H1 (cell line): ENCODE measurements around the gene GRIK1. TPM values are rescaled to one million over a fixed set of nuclear protein-coding genes. Genes with fewer than 3 reads are reported as not detected.

Source experiments
- CTCF ChIA-PET: fragments of 300-600 bp; sonication (Branson Sonifier 250); formaldehyde crosslinking; loops from one replicate; lab custom pipeline; 2021; ENCODE audit not compliant: partially characterized antibody; lab: Charles Lee
- POLR2A ChIA-PET: fragments of 300-600 bp; sonication (Branson Sonifier 250); formaldehyde crosslinking; loops from one replicate; lab custom pipeline; 2021; ENCODE audit warnings: inconsistent platforms; ENCODE audit not compliant: partially characterized antibody; lab: Charles Lee
- DNase-seq, 2 experiments: peaks; one replicate each; pipeline versions ENCODE4 v3.0.0 to v3.0.0-alpha.2; 2010 to 2022; ENCODE audit warnings: low spot score in 2 of 2, low read depth in 1 of 2, mixed read lengths in 1 of 2
- FAIRE-seq: peaks from 2 replicates; lab custom pipeline; 2011; peaks lifted over from hg19 to GRCh38; lab: Jason Lieb, UNC
- H2AFZ ChIP-seq: 2 replicates; pipeline ENCODE4 v1.8.1; 2012; ENCODE audit warnings: low read length, inconsistent platforms
- H2AK5ac ChIP-seq: 2 replicates; pipeline ENCODE4 v1.6.1; 2013; ENCODE audit warnings: low read depth, low read length
- H2BK120ac ChIP-seq: replicated peaks from 2 replicates; pipeline ENCODE3; 2013; ENCODE audit warnings: low read depth, low read length, inconsistent platforms
- H2BK12ac ChIP-seq: 2 replicates; pipeline ENCODE4 v1.6.1; 2013; ENCODE audit warnings: low read depth, low read length
- H2BK15ac ChIP-seq: 2 replicates; pipeline ENCODE4 v1.6.1; 2013; ENCODE audit warnings: low read length
- H2BK20ac ChIP-seq: 2 replicates; pipeline ENCODE4 v1.6.1; 2013; ENCODE audit warnings: low read length
- H2BK5ac ChIP-seq: 2 replicates; pipeline ENCODE4 v1.6.1; 2013; ENCODE audit warnings: low read depth, low read length
- H3K14ac ChIP-seq: 2 replicates; pipeline ENCODE4 v1.6.1; 2013; ENCODE audit warnings: inconsistent platforms; ENCODE audit not compliant: insufficient read length
- H3K18ac ChIP-seq: 2 replicates; pipeline ENCODE4 v1.6.1; 2013; ENCODE audit warnings: low read length; ENCODE audit errors: extremely low read depth
- H3K23ac ChIP-seq: 2 replicates; pipeline ENCODE4 v1.6.1; 2013; ENCODE audit warnings: inconsistent platforms; ENCODE audit not compliant: insufficient read length
- H3K23me2 ChIP-seq: 2 replicates; pipeline ENCODE4 v1.6.1; 2013; ENCODE audit warnings: low read depth, low read length
- H3K27ac ChIP-seq: 2 replicates; pipeline ENCODE4 v1.6.1; 2011; ENCODE audit warnings: low read depth, low read length, inconsistent platforms
- H3K27me3 ChIP-seq, 4 experiments: replicated peaks in 1 of 4; 1 replicate in 1 of 4; 2 replicates in 3 of 4; pipeline versions ENCODE4 v1.6.1 to v1.8.1; 2011 to 2013; ENCODE audit warnings: low read length in 3 of 4, mild to moderate bottlenecking in 3 of 4, inconsistent platforms in 2 of 4, mixed read lengths in 2 of 4, moderate library complexity in 1 of 4; ENCODE audit not compliant: control insufficient read depth in 3 of 4, insufficient read depth in 3 of 4; ENCODE audit errors: extremely low read depth in 1 of 4
- H3K36me3 ChIP-seq, 4 experiments: 2 replicates each; pipeline versions ENCODE4 v1.6.1 to v1.8.1; 2011 to 2013; ENCODE audit warnings: mild to moderate bottlenecking in 4 of 4, low read length in 3 of 4, moderate library complexity in 2 of 4, control low read depth in 1 of 4, inconsistent platforms in 1 of 4; ENCODE audit not compliant: insufficient read depth in 4 of 4, control insufficient read depth in 2 of 4
- H3K4ac ChIP-seq: replicated peaks from 2 replicates; pipeline ENCODE3; 2013; ENCODE audit warnings: low read length, low read depth, mixed read lengths, inconsistent platforms; ENCODE audit not compliant: insufficient read length
- H3K4me1 ChIP-seq, 4 experiments: replicated peaks in 1 of 4; 1 replicate in 1 of 4; 2 replicates in 3 of 4; pipeline versions ENCODE4 v1.6.1 to v1.8.1; 2011 to 2013; ENCODE audit warnings: low read length in 3 of 4, inconsistent platforms in 2 of 4, mixed read lengths in 1 of 4; ENCODE audit not compliant: insufficient read depth in 4 of 4, control insufficient read depth in 3 of 4
- H3K4me2 ChIP-seq, 2 experiments: 2 replicates each; pipeline versions ENCODE4 v1.6.1 to v1.8.1; 2011 to 2013; ENCODE audit warnings: low read depth in 2 of 2, low read length in 2 of 2, control low read depth in 1 of 2, inconsistent platforms in 1 of 2, mild to moderate bottlenecking in 1 of 2; ENCODE audit not compliant: insufficient read depth in 1 of 2
- H3K4me3 ChIP-seq, 4 experiments: fragments of 200-600, 300-600 bp in 1 of 4; sonication (generic), shearing (Covaris generic), sonication (Bioruptor Twin) in 1 of 4; 2 replicates each; pipeline versions ENCODE4 v1.5.1 to v1.8.1; 2011 to 2016; ENCODE audit warnings: low read length in 4 of 4, low read depth in 3 of 4, control low read depth in 2 of 4, inconsistent platforms in 2 of 4, mild to moderate bottlenecking in 2 of 4, mixed read lengths in 1 of 4, moderate library complexity in 1 of 4; ENCODE audit not compliant: insufficient read depth in 2 of 4; ENCODE audit errors: extremely low read depth in 1 of 4
- H3K56ac ChIP-seq: replicated peaks from 2 replicates; pipeline ENCODE3; 2013; ENCODE audit warnings: low read depth, mild to moderate bottlenecking, mixed read lengths, low read length, inconsistent platforms; ENCODE audit not compliant: insufficient read length
- H3K79me1 ChIP-seq: 2 replicates; pipeline ENCODE4 v1.6.1; 2013; ENCODE audit warnings: low read depth, low read length, control low read depth
- H3K79me2 ChIP-seq, 2 experiments: 2 replicates each; pipeline versions ENCODE4 v1.6.1 to v1.8.1; 2012 to 2013; ENCODE audit warnings: low read length in 2 of 2, mild to moderate bottlenecking in 2 of 2, inconsistent platforms in 1 of 2; ENCODE audit not compliant: insufficient read depth in 2 of 2, control insufficient read depth in 1 of 2
- H3K9ac ChIP-seq, 4 experiments: replicated peaks in 1 of 4; 1 replicate in 1 of 4; 2 replicates in 3 of 4; pipeline versions ENCODE4 v1.6.1 to v1.8.1; 2011 to 2013; ENCODE audit warnings: low read depth in 3 of 4, low read length in 3 of 4, control low read depth in 2 of 4, mild to moderate bottlenecking in 2 of 4, moderate library complexity in 2 of 4, inconsistent platforms in 1 of 4; ENCODE audit errors: extremely low read depth in 1 of 4
- H3K9me3 ChIP-seq, 2 experiments: 2 replicates each; pipeline versions ENCODE4 v1.6.1 to v1.8.1; 2012 to 2013; ENCODE audit warnings: mild to moderate bottlenecking in 2 of 2, moderate library complexity in 2 of 2, control low read depth in 1 of 2, inconsistent platforms in 1 of 2, low read depth in 1 of 2, low read length in 1 of 2, mixed read lengths in 1 of 2; ENCODE audit not compliant: insufficient read depth in 2 of 2
- H4K20me1 ChIP-seq, 2 experiments: replicated peaks in 1 of 2; 2 replicates each; pipeline versions ENCODE3 to v1.8.1; 2011 to 2013; ENCODE audit warnings: inconsistent platforms in 2 of 2, low read length in 2 of 2, mild to moderate bottlenecking in 1 of 2; ENCODE audit not compliant: insufficient read depth in 2 of 2, control insufficient read depth in 1 of 2
- H4K5ac ChIP-seq: 2 replicates; pipeline ENCODE4 v1.6.1; 2013; ENCODE audit warnings: low read length, low read depth, mixed read lengths, inconsistent platforms; ENCODE audit not compliant: insufficient read length
- H4K8ac ChIP-seq: 2 replicates; pipeline ENCODE4 v1.8.0; 2013; ENCODE audit warnings: mild to moderate bottlenecking, moderate library complexity, low read length, inconsistent platforms; ENCODE audit not compliant: insufficient read depth; ENCODE audit errors: extremely low read depth
- H4K91ac ChIP-seq: replicated peaks from 2 replicates; pipeline ENCODE3; 2013; ENCODE audit warnings: low read length, mixed read lengths, inconsistent platforms; ENCODE audit not compliant: insufficient read length
- CEBPB ChIP-seq: IDR thresholded peaks from 2 replicates; pipeline ENCODE4 v1.6.1; 2012; ENCODE audit warnings: low read depth, low read length
- GABPA ChIP-seq: IDR thresholded peaks from 2 replicates; pipeline ENCODE4 v1.6.1; 2011; ENCODE audit warnings: mild to moderate bottlenecking, low read length, moderate library complexity, borderline replicate concordance; ENCODE audit not compliant: insufficient read depth
- RFX5 ChIP-seq: IDR thresholded peaks from 2 replicates; pipeline ENCODE4 v1.6.1; 2011; ENCODE audit warnings: low read depth, low read length, improper control_type of control experiment, borderline replicate concordance
- SIX5 ChIP-seq: IDR thresholded peaks from 2 replicates; pipeline ENCODE4 v1.6.1; 2011; ENCODE audit warnings: mild to moderate bottlenecking, low read depth, low read length
- WGBS, 2 experiments: shearing (Covaris generic) in 1 of 2; methylation state at CpG; one replicate each; pipeline versions ENCODE4 v1.1.6 to v1.1.7; 2013 to 2015; ENCODE audit warnings: low lambda C conversion rate in 2 of 2, mixed read lengths in 2 of 2, inconsistent platforms in 1 of 2, low coverage in 1 of 2, missing lambda C conversion rate in 1 of 2; ENCODE audit not compliant: insufficient replicate concordance in 2 of 2, insufficient coverage in 1 of 2, insufficient read length in 1 of 2; ENCODE audit errors: extremely low coverage in 1 of 2, missing lambda C conversion rate in 1 of 2; 5-methylcytosine and 5-hydroxymethylcytosine counted together
- polyA plus RNA-seq, 7 experiments: library from polyadenylated mRNA; depleted of rRNA in 3 of 7; stranded (reverse) in 5 of 7; unstranded in 2 of 7; fragments of >200 nt in 5 of 7; fragments of 200-250 nt in 2 of 7; gene quantifications; 1 replicate in 5 of 7; 2 replicates in 1 of 7; 4 replicates in 1 of 7; pipeline versions ENCODE4 v1.2.1 to v1.2.3, GENCODE V29; 2011 to 2013; ENCODE audit warnings: missing spikeins in 2 of 7, mixed read lengths in 2 of 7
- total RNA-seq: library from RNA; stranded (reverse); fragmentation: NEBNext Ultra II Directional; extraction: Animal tissue kit (Norgen Biotek cat#: 25700); gene quantifications from 2 replicates; pipeline ENCODE4 v1.2.1, GENCODE V29; 2021

Gene GRIK1
- total and polyA plus RNA-seq, 2 of the 8 experiments (the other 6 are each of a cell fraction or from before 2014, with no cell fraction given) = 0.11 to 0.32 TPM

- DNase-seq (no peak), FAIRE-seq (no peak)
- POLR2A ChIA-PET = no interaction called here
- H3K56ac ChIP-seq = no peak overlapping the region
- no peak overlapping the region for H2BK20ac ChIP-seq
- H4K5ac ChIP-seq = no peak overlapping the region
- H3K36me3 ChIP-seq = no peaks in the 10 kb centered on the region
- H3K4me2 ChIP-seq = no peak overlapping the region
- H3K23me2 ChIP-seq = no peaks in the 10 kb centered on the region
- H2BK12ac ChIP-seq = no peak overlapping the region
- no peak overlapping the region for H3K23ac ChIP-seq
- H4K91ac ChIP-seq = no peak overlapping the region
- H3K79me2 ChIP-seq = no peaks in the 10 kb centered on the region
- H4K8ac ChIP-seq = no peak overlapping the region
- H3K9ac ChIP-seq = no peak overlapping the region
- H4K20me1 ChIP-seq = no peaks in the 10 kb centered on the region
- no peak overlapping the region for H3K18ac ChIP-seq
- CTCF ChIA-PET = no interaction called here
- H3K27ac ChIP-seq = no peak overlapping the region
- no peaks in the 10 kb centered on the region for H3K9me3 ChIP-seq
- no peak overlapping the region for H3K4ac ChIP-seq
- 87% methylated on average over 5 of the region's 5 CpGs; no CpG with 5 or more reads in 1 of the 2 experiments for WGBS, 2 experiments
- no peaks in the 10 kb centered on the region for H3K27me3 ChIP-seq
- no peaks in the 10 kb centered on the region for H3K79me1 ChIP-seq
- no peak overlapping the region for H2BK15ac ChIP-seq
- H2BK120ac ChIP-seq = no peak overlapping the region
- H3K4me1 ChIP-seq = no peaks in the 10 kb centered on the region
- H2BK5ac ChIP-seq = no peak overlapping the region
- no peak overlapping the region for H3K14ac ChIP-seq
- H2AK5ac ChIP-seq = no peak overlapping the region
- H3K4me3 ChIP-seq = no peak overlapping the region
- TF ChIP-seq RFX5 = no peak
- TF ChIP-seq GABPA = no peak
- TF ChIP-seq SIX5 = no peak
- no peak for TF ChIP-seq CEBPB
- H2AFZ ChIP-seq = no peak overlapping the region
Observed at GRCh38 chr21:29581393-29581792, 358.4 kb downstream of the GRIK1 start.
